Panc1 (cell line): Measurements from ENCODE around the gene RAC3. TPM values are rescaled to one million over a fixed set of nuclear protein-coding genes. Genes with fewer than 3 reads are reported as not detected.

Experiments
- ATAC-seq: fragments of 200-7000 bp; cut with Tn5 transposase; 2 replicates; pipeline ENCODE4 v1.9.1; 2020; ENCODE audit warnings: mild to moderate bottlenecking, moderate library complexity
- BruUV-seq: library from RNA; stranded (reverse); fragments of 400-500 nt; replicated peaks from 2 replicates; lab custom pipeline; 2021; lab: Mats Ljungman, UMichigan
- CTCF ChIA-PET: fragments of 300-600 bp; sonication (Branson Sonifier 250); formaldehyde crosslinking; loops from one replicate; lab custom pipeline; 2022; ENCODE audit warnings: antibody characterized with exemption; lab: Charles Lee
- POLR2A ChIA-PET: fragments of 300-600 bp; sonication (Branson Sonifier 250); formaldehyde crosslinking; loops from one replicate; lab custom pipeline; 2022; ENCODE audit warnings: antibody characterized with exemption; lab: Charles Lee
- DNase-seq: peaks from one replicate; pipeline ENCODE4 v3.0.0-alpha.2; 2010; ENCODE audit warnings: low read depth, low spot score
- H3K27ac ChIP-seq: 2 replicates; pipeline ENCODE4 v1.5.1; 2011; ENCODE audit warnings: mild to moderate bottlenecking, low read length, inconsistent platforms
- H3K27me3 ChIP-seq: fragments of 200-500 bp; sonication (Bioruptor generic); 2 replicates; pipeline ENCODE4 v1.6.0; 2014; ENCODE audit warnings: low read length, inconsistent platforms; ENCODE audit not compliant: control insufficient read depth, insufficient read depth
- H3K36me3 ChIP-seq: fragments of 200-500 bp; sonication (Bioruptor generic); 2 replicates; pipeline ENCODE4 v1.5.1; 2014; ENCODE audit warnings: inconsistent platforms, mild to moderate bottlenecking, low read length, moderate library complexity; ENCODE audit not compliant: control insufficient read depth, insufficient read depth
- H3K4me1 ChIP-seq: 2 replicates; pipeline ENCODE4 v1.5.1; 2011; ENCODE audit warnings: inconsistent platforms, mild to moderate bottlenecking, low read length, moderate library complexity; ENCODE audit not compliant: control insufficient read depth, insufficient read depth
- H3K4me3 ChIP-seq, 2 experiments: 2 replicates each; pipeline ENCODE4 v1.5.1; 2011 to 2012; ENCODE audit warnings: low read depth in 2 of 2, low read length in 2 of 2, mild to moderate bottlenecking in 2 of 2, inconsistent platforms in 1 of 2, moderate library complexity in 1 of 2
- H3K9me3 ChIP-seq: fragments of 200-500 bp; sonication (Bioruptor generic); 2 replicates; pipeline ENCODE4 v1.5.1; 2014; ENCODE audit warnings: low read depth, mild to moderate bottlenecking, inconsistent platforms, low read length, moderate library complexity; ENCODE audit not compliant: control insufficient read depth, insufficient read depth
- CTCF ChIP-seq: fragments of 450-650 bp; IDR thresholded peaks from 2 replicates; pipeline ENCODE4 v1.5.1; 2017; ENCODE audit warnings: mild to moderate bottlenecking
- POLR2AphosphoS5 ChIP-seq: IDR thresholded peaks from 2 replicates; pipeline ENCODE4 v1.6.1; 2012; ENCODE audit warnings: mild to moderate bottlenecking, low read depth, low read length, moderate library complexity
- REST ChIP-seq, 2 experiments: IDR thresholded peaks; 2 replicates each; pipeline ENCODE4 v1.6.1; 2011 to 2012; ENCODE audit warnings: low read depth in 2 of 2, control low read depth in 1 of 2, low read length in 1 of 2, mild to moderate bottlenecking in 1 of 2, moderate library complexity in 1 of 2; ENCODE audit not compliant: insufficient read depth in 1 of 2
- SIN3A ChIP-seq: IDR thresholded peaks from 2 replicates; pipeline ENCODE4 v1.6.1; 2012; ENCODE audit warnings: low read depth, mild to moderate bottlenecking, low read length, moderate library complexity, borderline replicate concordance; ENCODE audit not compliant: insufficient read depth
- TCF7L2 ChIP-seq: IDR thresholded peaks from 2 replicates; pipeline ENCODE4 v1.6.1; 2011; ENCODE audit warnings: mild to moderate bottlenecking, low read depth, low read length, inconsistent platforms
- in situ Hi-C: cut with HindIII; loops from 2 replicates; pipeline ENCODE4 v1.10.0; 2016; ENCODE audit warnings: low sequenced_read_pairs, low pct_unique_long_range_greater_than_20kb
- intact Hi-C: fragments of 100-400 bp; cut with micrococcal nuclease; formaldehyde crosslinking; loops from one replicate; pipeline ENCODE4 v1.10.0; 2022; ENCODE audit not compliant: unreplicated experiment
- total RNA-seq: library from RNA; stranded (reverse); gene quantifications from one replicate; pipeline ENCODE4 v1.2.1, GENCODE V29; 2021; ENCODE audit not compliant: unreplicated experiment

Gene RAC3
- total RNA-seq, 1 experiment from 2014 or later = 39.4 TPM

- POLR2A ChIA-PET = no interaction called here
- H3K9me3 ChIP-seq = no peaks in the 10 kb centered on the region
Measured at GRCh38 chr17:82080048-82080788, 48.7 kb downstream of the RAC3 start.

More at GRCh38 chr17:82080048-82080788, 48.7 kb downstream of the RAC3 start:
- Histone ChIP-seq H3K4me3 (no peak overlapping the region), H3K36me3 (peaks cover 4% of the 10 kb centered on the region), H3K4me1 (peaks cover 25% of the 10 kb centered on the region), H3K27ac (no peak overlapping the region), H3K27me3 (no peaks in the 10 kb centered on the region)
- BruUV-seq = no TSS peak
- TF ChIP-seq REST (IDR thresholded peaks at IDR 0.05; ENCODE audit: insufficient read depth in 1 of 2, low read depth in 2 of 2, low read length in 1 of 2) = no peak
- TF ChIP-seq SIN3A = no peak
- TF ChIP-seq TCF7L2 = no peak
- TF ChIP-seq CTCF = no peak
- TF ChIP-seq POLR2AphosphoS5 = no peak; the same call in 1 of the 2 replicates
- ATAC-seq (no peak), DNase-seq (no peak)
- CTCF ChIA-PET = no interaction called here
- in situ Hi-C loops = no loop called here
- intact Hi-C loops = no loop called here
